ENCODE data around the gene MSH5.
"Not testable (repeated sequence)": the region's sequence is repeated elsewhere in the genome, so short reads cannot be mapped to it uniquely, and the experiment has no call there.

Gene MSH5

GRCh38 chr6:31806470-31807272 is 66.9 kb downstream of the MSH5 start, which contains the start of gene LSM2:
LSM2 (minus strand) TSS chr6:31806966; CDS start chr6:31806757, 209 bp downstream.
- Mint-ChIP-seq H3K27me3 (no peaks in the 10 kb centered on the region), H3K4me3 (peak within 1 kb of the TSS; percentile 89 to 97), H3K27ac (peak within 1 kb of the TSS; percentile 90 to 98), H3K9me3 (no peaks in the 10 kb centered on the region), H3K36me3 (ENCODE audit: insufficient read depth) (peaks cover 38% of the 10 kb centered on the region), H3K4me1 (ENCODE audit: low read depth in 2 of 2) (peaks cover 13 to 14% of the 10 kb centered on the region in 2 donors)
- peak; percentile 96 for ATAC-seq (replicated peaks)
- DNase-seq, result peak; percentile 92 to 96 (median 95)

GRCh38 chr6:31808599-31808998 is 68.8 kb downstream of the MSH5 start:
- DNase-seq; H3K27ac Mint-ChIP-seq; H3K27me3 Mint-ChIP-seq; H3K9me3 Mint-ChIP-seq; ATAC-seq (replicated peaks): not testable (repeated sequence)
- peak overlapping the region in 1 of 2 donors; percentile 17 for H3K4me3 Mint-ChIP-seq
- H3K36me3 Mint-ChIP-seq (ENCODE audit: insufficient read depth), result peaks cover 21% of the 10 kb centered on the region
- H3K4me1 Mint-ChIP-seq (ENCODE audit: low read depth in 2 of 2), result peaks cover 26 to 28% of the 10 kb centered on the region in 2 donors

GRCh38 chr6:31811645-31812044 is 71.8 kb downstream of the MSH5 start:
- peaks cover 24 to 28% of the 10 kb centered on the region in 2 donors for H3K4me1 Mint-ChIP-seq (ENCODE audit: low read depth in 2 of 2)
- H3K9me3 Mint-ChIP-seq, result no peaks in the 10 kb centered on the region
- ATAC-seq (replicated peaks) (no peak), DNase-seq (no peak)
- peaks cover 14% of the 10 kb centered on the region for H3K36me3 Mint-ChIP-seq (ENCODE audit: insufficient read depth)
- no peak overlapping the region for H3K27ac Mint-ChIP-seq
- no peaks in the 10 kb centered on the region for H3K27me3 Mint-ChIP-seq
- H3K4me3 Mint-ChIP-seq, result no peak overlapping the region
